Keratinocyte (primary cell): ENCODE data around the gene NUP210.

Source experiments
- EZH2 ChIP-seq: IDR thresholded peaks from one replicate; pipeline ENCODE4 v1.6.1; 2012; ENCODE audit warnings: inconsistent platforms, mild to moderate bottlenecking, low read length, moderate library complexity
- TF ChIP-seq, protein P1 (sequence below), 3 experiments: IDR thresholded peaks in 1 of 3; conservative IDR thresholded peaks in 1 of 3; optimal IDR thresholded peaks in 1 of 3; 2 replicates in 2 of 3; 3 replicates in 1 of 3; pipeline versions ENCODE3 to v1.5.1; 2011; ENCODE audit warnings: low read length in 3 of 3, mild to moderate bottlenecking in 3 of 3, moderate library complexity in 2 of 3, control low read depth in 1 of 3, inconsistent platforms in 1 of 3; ENCODE audit not compliant: insufficient read depth in 2 of 3; ENCODE audit errors: extremely low read depth in 1 of 3

DNA sequence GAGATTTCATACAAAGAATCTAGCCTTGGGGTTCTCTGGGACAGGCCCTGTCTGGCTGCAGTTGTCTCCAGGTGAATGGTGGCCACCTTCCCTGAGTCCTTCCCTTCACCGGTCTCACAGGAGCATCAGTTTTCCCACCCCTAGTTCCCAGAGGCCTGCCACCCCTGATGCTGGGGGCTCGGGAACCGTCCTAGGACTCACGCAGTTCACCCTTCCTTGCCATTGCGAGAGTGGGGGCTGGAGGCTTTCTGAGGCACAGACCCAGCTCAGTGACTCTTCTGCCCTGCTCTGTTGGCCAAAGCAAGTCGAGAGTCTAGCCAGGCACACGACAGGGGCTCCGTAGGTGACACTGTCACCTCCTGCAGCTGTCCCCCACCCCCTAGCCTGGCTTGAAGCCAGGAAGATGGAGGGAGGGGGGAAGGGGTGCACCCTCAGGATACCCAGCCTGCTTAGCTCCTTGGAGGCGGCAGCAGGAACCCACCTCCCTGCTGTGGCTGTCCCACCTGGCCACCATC is 130.3 kb downstream of the NUP210 start:
- TF ChIP-seq, protein P1, sequence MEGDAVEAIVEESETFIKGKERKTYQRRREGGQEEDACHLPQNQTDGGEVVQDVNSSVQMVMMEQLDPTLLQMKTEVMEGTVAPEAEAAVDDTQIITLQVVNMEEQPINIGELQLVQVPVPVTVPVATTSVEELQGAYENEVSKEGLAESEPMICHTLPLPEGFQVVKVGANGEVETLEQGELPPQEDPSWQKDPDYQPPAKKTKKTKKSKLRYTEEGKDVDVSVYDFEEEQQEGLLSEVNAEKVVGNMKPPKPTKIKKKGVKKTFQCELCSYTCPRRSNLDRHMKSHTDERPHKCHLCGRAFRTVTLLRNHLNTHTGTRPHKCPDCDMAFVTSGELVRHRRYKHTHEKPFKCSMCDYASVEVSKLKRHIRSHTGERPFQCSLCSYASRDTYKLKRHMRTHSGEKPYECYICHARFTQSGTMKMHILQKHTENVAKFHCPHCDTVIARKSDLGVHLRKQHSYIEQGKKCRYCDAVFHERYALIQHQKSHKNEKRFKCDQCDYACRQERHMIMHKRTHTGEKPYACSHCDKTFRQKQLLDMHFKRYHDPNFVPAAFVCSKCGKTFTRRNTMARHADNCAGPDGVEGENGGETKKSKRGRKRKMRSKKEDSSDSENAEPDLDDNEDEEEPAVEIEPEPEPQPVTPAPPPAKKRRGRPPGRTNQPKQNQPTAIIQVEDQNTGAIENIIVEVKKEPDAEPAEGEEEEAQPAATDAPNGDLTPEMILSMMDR (optimal IDR thresholded peaks at IDR 0.05 in 1 of 3, IDR thresholded peaks at IDR 0.05 in 1 of 3, conservative IDR thresholded peaks at IDR 0.05 in 1 of 3; ENCODE audit: extremely low read depth in 1 of 3, insufficient read depth in 2 of 3, low read length in 3 of 3), result no peak
- TF ChIP-seq EZH2, result no peak
